ENCODE results near the gene KCNG2.

The KCNG2 gene

DNA sequence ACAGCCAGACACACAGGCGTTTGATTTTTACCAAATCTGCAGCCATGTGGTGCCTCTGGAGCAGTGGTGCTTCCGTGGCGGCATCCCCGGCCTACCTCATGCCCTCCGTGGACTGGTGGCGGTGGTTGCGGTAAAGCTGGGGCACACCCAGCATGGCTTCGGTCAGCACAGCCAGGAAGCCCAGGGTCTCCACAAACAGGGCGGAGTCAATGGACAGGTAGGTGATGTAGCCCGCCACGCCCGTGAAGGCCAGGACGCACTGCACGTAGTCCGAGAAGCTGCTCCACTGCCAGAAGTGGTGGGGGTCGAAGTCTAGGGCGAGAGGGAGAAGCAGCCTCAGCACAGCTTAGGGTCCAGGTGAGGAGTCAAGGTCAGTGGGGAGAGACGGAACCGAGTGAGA lies 121.4 kb downstream of the KCNG2 start:
- no peak overlapping the region for H3K4me3 ChIP-seq (ENCODE audit: low read depth, low read length)

GRCh38 chr18:79921984-79922965 lies 124.5 kb downstream of the KCNG2 start:
- no peak overlapping the region for H3K4me3 ChIP-seq (ENCODE audit: low read depth, low read length)

DNA sequence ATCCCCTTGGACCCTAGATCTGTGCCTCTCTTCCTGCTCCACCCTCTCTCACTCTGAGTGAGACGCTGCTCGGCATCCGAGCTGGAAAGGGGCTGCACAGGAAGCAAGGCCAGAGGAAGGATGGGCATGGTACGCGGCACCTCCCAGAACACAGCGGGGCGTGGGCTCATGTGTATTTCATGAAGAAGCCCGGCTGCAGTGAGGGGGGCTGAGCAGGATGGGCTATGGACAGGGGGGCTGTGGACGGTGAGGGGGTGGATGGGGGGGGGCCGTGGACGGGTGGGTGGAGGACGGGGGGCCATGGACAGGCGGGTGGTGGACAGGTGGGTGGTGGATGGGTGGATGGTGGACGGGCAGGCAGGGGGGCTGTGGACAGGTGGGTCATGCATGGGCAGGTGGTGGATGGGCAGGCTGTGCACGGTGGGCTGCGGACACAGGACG lies 125.3 kb downstream of the KCNG2 start:
- no peak overlapping the region for H3K4me3 ChIP-seq (ENCODE audit: low read depth, low read length)

GRCh38 chr18:79923896-79924585 lies 126.3 kb downstream of the KCNG2 start:
- H3K4me3 ChIP-seq (ENCODE audit: low read depth, low read length): no peak overlapping the region

- H3K4me3 ChIP-seq (ENCODE audit: low read depth, low read length): no peak overlapping the region
Observed at GRCh38 chr18:79924814-79925731, 127.3 kb downstream of the KCNG2 start.

- no peak overlapping the region for H3K4me3 ChIP-seq (ENCODE audit: low read depth, low read length)
Observed at GRCh38 chr18:79926306-79926705, 128.6 kb downstream of the KCNG2 start.

DNA sequence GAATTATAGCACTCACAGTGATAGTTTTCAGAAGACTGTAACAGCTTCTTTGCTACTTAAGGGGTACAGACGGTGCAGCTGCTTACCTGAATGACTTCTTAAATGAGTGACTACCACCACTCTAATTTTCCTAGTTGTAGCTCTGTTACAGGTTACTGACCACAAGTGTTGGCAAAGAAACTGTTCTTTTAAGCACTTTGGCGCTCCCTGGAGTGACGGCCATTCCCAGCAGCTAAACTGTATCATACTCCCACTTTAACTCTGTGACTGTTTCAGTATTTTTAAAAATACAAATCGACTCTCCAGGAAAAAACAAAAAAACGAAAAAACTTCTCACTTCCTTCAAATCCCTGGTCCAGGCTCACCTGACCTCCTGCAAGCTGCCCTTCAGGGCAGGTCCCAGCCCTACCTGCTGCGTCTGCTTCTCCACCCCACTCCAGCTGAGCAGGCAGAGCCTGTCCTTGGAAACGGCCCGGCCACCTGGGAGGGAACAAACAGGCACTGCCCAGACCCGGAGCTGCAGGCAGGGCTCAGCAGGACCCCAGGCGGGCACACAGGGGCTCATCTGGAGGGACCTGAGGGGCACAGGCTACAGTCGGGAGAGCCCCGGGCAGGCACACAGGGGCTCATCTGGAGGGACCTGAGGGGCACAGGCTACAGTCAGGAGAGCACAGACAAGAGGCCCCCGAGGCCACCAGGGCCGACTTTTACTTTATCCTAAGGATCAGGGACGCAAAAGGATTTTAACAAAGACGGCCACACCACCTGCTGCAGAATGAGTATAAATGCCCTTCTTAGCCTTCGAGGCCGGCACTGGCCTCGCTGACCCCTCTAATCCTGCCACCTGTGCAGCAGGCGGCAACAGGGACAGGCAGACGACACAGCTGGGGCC lies 129.2 kb downstream of the KCNG2 start:
- H3K4me3 ChIP-seq (ENCODE audit: low read depth, low read length): no peak overlapping the region

DNA sequence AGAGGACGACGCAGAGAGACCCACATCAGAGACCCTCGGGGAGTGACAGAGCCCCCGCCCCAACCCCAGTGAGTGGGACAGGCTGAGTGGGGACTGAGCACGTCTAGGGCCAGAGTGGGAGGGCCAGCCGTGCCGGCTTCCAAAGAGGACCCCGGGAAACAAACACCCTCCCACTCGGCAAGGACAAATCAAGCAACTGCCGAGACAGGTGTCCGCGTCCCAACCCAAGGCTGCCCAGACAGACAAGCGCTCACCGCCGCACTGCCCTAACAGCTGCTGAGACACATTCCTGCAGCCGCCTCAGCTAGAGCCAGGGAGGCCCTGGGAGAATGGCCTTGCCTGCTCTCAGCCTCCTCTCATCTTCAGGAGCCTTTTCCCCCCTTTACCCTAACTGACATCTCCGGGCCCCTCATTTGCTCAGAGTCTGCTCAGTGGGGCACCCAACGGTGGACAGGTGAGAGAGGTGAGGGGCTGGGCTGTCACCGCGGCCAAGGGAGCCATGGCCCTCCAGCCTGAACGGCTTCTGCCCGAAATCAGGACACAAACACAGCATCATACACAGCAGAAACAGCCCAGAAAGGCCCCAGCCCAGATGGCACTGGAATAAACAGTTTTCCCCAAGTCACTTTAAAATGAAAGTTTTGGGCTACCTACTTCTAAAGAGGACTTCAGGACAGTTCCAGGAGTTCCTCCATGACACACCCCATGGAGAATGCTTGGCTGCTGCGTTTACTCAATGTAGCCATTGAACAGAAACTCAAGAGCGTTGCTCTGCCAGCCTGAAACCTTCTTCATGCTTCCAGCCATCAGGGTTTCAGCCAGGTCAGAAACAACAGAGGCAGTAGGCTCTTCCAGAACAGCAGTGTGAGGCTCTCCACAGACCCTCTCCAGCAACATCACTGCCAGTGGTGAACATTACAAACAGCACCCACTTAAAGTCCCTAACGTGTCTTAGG lies 130.1 kb downstream of the KCNG2 start:
- H3K4me3 ChIP-seq (ENCODE audit: low read depth, low read length): no peak overlapping the region

GRCh38 chr18:79928563-79928960 lies 130.8 kb downstream of the KCNG2 start:
- no peak overlapping the region for H3K4me3 ChIP-seq (ENCODE audit: low read depth, low read length)

DNA sequence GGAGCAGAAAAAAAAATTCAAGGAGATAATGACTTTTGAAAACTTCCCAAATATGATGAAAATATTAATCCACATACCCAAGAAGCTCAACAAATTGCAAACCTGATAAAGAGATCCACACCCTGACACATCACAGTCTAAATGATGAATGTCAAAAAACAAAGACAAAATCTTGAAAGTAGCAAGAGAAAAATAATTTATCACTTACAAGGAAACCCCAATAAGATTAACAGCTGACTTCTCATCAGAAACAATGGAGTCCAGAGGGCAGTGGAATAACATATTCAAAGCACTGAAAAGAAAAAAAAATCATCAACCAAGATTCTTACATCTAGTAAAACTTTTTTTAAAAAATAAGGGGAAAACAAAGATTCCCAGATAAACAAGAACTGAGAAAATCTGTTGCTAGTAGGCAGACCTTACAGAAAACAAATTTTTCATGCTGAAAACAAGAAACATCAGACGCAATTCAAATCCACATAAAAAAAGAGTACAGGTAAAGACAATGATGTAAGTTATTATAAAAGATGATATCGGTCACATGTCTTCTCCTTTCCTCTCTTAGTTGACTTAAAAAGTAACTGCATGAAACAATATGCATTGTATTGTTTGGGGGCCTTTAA lies 132.4 kb downstream of the KCNG2 start:
- no peak overlapping the region for H3K4me3 ChIP-seq (ENCODE audit: low read depth, low read length)

- no peak overlapping the region for H3K4me3 ChIP-seq (ENCODE audit: low read depth, low read length)
Observed at GRCh38 chr18:79931475-79931874, 133.7 kb downstream of the KCNG2 start.

GRCh38 chr18:79932907-79933306 lies 135.2 kb downstream of the KCNG2 start:
- H3K4me3 ChIP-seq (ENCODE audit: low read depth, low read length): no peak overlapping the region

DNA sequence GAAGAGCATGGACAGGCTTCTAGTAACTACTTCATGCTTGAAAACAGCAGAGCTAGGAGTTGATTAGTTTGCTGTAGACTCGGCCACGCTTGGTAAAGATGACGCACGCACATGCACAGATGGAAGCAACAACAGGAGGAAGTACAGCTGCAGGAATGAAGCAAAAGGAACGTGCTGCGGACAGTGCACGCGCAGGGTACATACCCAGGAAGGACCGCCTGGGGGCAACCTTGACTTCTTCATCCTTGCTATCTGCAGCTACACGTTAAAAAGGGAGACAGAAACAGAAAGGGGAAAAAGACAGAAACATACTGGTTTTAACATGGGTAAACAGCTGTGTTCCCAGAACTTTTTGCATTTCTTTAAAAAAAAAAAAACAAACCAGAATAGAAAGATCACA lies 136.0 kb downstream of the KCNG2 start:
- H3K4me3 ChIP-seq (ENCODE audit: low read depth, low read length): no peak overlapping the region

GRCh38 chr18:79934311-79935097 lies 136.8 kb downstream of the KCNG2 start:
- no peak overlapping the region for H3K4me3 ChIP-seq (ENCODE audit: low read depth, low read length)

GRCh38 chr18:79935098-79935480 lies 137.4 kb downstream of the KCNG2 start:
- H3K4me3 ChIP-seq (ENCODE audit: low read depth, low read length): no peak overlapping the region

- no peak overlapping the region for H3K4me3 ChIP-seq (ENCODE audit: low read depth, low read length)
Observed at GRCh38 chr18:79935499-79935898, 137.8 kb downstream of the KCNG2 start.

DNA sequence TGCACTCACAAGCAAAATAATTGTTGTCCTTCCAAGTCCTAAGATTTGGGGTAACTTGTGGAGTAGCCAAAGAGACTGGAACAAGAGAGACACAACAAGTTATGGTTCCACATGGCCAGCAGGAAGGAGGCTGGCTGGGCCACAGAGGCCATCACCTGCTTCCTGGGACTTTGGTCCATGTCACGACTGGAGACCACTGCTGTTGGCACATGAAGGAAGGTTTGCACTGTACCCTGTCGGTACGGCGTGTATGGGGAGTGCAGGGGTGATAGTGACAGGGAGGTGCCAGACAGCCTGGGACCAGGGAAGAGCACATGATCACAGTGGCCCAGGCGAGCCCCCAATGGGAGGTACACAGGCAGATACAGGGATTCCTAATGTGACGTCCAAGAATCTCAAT lies 138.2 kb downstream of the KCNG2 start:
- H3K4me3 ChIP-seq (ENCODE audit: low read depth, low read length): no peak overlapping the region

DNA sequence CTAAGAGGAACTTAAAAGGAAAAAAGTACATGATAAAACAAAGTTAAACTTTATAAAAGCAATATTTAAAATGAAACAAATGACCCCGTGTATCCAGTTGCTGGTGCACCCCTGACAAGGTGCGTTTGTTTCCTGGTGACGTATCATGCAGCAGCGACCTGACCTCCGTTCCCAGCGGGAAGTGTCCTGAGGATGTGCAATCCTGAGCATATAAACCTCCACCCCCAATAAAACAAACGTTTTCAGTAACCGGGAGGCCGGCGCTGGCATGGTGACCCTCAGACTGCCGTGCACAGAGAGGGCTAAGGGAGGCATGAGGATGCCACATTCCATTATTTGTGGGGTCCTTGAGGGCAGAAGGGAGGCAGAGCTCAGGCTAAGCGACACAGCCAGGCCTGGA lies 138.9 kb downstream of the KCNG2 start:
- H3K4me3 ChIP-seq (ENCODE audit: low read depth, low read length): no peak overlapping the region
